Lower leg skin (tissue), 3 donors: ENCODE data around the gene CLEC1A.

ENCODE experiments used
- POLR2A ChIP-seq, 2 donors: fragments of 450-650 bp; IDR thresholded peaks; one replicate each; pipeline ENCODE4 v1.6.1; 2016 to 2017; ENCODE audit warnings: antibody characterized with exemption in 2 of 2, mild to moderate bottlenecking in 1 of 2, moderate library complexity in 1 of 2
- TF ChIP-seq, protein P1 (sequence below), 3 donors: fragments of 450-650 bp; IDR thresholded peaks; one replicate each; pipeline ENCODE4 v1.5.1; 2016; ENCODE audit warnings: antibody characterized with exemption in 3 of 3, mild to moderate bottlenecking in 3 of 3, moderate library complexity in 2 of 3

DNA sequence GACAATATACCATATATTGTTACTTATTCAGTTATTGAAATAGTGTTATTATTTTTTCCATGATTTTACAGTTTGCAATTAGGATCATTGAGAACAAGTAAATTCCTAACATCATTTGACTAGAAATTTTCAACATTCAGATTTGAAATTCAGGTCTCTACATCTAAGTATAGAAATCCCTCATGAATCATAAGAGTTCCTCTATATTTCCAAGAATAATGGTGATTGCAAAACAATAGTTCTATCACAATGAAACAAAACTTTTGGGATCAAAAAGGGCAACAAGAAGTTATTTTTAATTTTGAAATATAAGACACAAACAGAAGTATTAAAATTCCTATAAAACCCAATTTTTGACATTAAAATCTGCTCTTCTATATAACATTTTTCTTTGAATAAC, 10.8 kb downstream of the CLEC1A start:
- TF ChIP-seq, protein P1, sequence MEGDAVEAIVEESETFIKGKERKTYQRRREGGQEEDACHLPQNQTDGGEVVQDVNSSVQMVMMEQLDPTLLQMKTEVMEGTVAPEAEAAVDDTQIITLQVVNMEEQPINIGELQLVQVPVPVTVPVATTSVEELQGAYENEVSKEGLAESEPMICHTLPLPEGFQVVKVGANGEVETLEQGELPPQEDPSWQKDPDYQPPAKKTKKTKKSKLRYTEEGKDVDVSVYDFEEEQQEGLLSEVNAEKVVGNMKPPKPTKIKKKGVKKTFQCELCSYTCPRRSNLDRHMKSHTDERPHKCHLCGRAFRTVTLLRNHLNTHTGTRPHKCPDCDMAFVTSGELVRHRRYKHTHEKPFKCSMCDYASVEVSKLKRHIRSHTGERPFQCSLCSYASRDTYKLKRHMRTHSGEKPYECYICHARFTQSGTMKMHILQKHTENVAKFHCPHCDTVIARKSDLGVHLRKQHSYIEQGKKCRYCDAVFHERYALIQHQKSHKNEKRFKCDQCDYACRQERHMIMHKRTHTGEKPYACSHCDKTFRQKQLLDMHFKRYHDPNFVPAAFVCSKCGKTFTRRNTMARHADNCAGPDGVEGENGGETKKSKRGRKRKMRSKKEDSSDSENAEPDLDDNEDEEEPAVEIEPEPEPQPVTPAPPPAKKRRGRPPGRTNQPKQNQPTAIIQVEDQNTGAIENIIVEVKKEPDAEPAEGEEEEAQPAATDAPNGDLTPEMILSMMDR (IDR thresholded peaks at IDR 0.05): no peak
- no peak for TF ChIP-seq POLR2A (IDR thresholded peaks at IDR 0.05)
